Measurements from ENCODE around the gene TYROBP.
"Not testable (repeated sequence)": the region's sequence is repeated elsewhere in the genome, so short reads cannot be mapped to it uniquely, and the experiment has no call there.

Gene TYROBP

DNA sequence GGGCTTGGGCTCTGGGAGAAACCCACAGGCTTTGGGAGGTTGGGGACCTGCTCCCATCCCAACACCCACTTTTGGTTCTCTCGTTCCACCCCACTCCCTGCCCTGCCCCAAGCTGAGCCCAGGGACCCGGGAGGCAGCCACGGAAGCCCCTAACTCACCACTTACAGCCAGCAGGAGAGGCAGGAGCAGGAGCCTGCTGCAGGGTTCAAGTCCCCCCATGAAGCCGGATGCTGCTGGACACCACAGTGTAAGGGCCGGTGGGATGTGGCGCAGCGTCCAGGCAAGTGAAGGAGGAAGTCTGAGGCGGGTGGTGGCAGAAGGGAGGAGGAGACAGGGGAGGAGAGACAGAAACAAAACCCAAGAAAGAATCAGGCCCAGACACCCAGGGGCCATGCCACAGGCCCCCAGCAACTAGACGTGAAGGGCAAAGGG is at the start of gene TYROBP:
Gene TYROBP (minus strand): TSS at position 286 of the 432 bp plus-strand sequence. CDS start 67 bp downstream, at position 219.
- no peak for DNase-seq

DNA sequence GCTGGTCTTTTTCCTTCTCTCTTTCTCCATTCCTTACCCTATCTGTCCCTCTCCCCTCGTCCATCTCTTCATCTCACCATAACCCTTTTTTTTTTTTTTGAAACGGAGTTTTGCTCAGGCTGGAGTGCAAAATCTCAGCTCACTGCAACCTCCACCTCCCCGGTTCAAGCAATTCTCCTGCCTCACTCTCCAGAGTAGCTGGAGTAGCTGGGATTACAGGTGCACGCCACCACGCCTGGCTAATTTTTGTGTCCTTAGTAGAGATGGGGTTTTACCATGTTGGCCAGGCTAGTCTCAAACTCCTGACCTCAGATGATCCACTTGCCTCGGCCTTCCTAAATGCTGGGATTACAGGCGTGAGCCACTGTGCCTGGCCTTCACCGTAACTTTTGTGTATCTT is 49.3 kb upstream of the TYROBP start:
- DNase-seq: not testable (repeated sequence)

DNA sequence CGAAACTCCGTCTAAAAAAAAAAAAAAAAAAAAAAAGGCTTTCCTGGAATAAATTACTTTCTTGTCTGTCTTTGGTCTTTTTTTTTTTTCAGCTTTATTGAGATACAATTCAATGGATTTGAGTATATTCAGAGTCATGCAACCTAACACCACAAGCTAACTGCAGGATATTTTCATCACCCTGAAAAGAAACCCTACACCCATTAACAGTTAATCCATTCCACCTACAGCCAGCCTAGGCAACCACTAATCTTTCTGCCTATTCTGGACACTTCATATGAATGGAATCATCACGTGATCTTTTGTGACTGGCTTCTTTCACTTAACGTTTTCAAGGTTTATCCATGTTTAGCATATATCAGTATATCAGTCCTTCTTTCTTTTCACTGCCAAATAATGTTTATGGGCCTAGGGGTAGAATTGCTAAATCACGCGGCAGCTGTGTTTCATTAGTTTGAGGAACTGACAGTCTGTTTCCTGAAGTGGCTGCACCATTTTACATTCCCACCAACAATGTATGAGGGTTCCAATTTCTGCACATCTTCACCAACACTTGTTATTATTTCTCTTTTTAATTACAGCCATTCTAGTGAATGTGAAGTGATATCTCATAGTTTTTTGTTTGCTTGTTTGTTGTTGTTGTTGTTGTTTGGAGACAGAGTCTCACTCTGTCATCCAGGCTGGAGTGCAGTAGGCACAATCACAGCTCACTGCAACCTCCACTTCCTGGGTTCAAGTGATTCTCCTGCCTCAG is 48.0 kb upstream of the TYROBP start:
- DNase-seq: no peak

DNA sequence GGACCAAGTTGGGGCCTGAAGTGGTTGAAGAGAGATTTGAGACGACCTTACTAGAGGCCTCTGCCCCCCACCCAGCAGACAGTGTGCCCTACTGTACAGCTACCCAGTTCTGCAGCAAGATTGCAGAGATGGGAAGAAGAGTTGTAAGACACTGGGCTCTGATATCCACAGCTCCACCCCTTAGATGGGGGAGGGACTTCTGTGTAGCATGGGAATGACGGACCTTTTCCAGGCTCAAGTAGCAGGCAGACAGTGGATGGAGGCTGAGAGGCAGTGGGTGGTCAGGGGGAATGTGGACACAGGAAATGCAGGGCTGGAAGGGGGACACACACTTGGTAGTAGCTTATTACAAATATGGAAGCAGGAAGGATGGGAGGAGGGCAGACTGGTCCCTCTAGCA is 41.0 kb upstream of the TYROBP start:
- DNase-seq: no peak

DNA sequence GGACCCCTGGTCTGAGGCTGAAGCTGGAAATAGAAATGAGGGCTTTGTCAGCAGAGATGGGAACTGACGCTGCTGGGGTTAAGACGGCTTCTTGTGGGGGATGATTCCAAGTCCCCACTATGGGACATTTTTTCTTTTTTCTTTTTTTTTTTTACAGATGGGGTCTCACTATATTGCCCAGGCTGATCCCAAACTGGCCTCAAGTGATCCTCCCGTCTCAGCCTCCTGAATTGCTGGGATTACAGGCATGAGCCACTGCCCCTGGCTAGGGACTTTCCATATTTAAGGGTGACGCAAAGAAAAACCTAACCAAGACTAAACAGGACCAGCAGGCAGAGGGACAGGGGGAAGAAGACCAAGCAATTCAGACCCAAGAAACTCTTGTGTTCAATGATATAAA is 38.1 kb upstream of the TYROBP start:
- no peak for DNase-seq

DNA sequence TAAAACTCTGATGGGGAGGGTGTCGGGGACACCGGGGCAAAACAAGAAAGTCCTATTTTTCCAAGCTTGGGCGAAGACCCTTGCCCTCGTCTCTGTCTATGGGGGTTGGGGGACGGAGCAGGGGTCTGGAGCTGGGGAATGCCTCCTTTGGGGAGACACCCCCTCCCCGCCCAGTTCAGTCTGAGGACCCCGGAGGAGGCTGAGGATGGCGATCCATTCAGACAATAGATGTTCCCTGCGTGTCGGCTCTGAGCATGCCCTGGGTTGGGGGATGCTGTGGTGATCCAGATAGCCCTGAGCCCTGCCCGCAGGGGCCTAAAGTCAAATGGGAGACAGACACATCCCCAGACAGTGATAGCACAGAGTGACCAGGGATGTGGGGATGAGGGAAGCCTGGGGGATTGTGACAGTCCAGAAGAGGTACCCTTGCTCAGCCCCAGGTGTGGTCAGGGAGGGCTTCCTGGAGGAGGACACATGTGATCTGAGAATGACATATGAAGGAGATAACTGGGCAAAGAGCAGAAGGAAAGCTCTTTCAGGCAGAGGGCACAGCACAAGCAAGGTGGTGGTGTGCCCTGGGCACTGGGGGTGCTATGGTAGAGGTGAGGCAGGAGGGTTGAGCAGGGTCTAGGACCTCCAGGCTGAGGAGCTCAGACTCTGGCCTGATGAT is 37.2 kb upstream of the TYROBP start:
- DNase-seq: no peak

DNA sequence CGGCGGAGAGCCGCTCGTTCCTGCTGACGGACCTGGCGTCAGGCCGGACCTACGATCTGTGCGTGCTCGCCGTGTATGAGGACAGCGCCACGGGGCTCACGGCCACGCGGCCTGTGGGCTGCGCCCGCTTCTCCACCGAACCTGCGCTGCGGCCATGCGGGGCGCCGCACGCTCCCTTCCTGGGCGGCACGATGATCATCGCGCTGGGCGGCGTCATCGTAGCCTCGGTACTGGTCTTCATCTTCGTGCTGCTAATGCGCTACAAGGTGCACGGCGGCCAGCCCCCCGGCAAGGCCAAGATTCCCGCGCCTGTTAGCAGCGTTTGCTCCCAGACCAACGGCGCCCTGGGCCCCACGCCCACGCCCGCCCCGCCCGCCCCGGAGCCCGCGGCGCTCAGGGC is 36.5 kb upstream of the TYROBP start:
- DNase-seq: no peak

DNA sequence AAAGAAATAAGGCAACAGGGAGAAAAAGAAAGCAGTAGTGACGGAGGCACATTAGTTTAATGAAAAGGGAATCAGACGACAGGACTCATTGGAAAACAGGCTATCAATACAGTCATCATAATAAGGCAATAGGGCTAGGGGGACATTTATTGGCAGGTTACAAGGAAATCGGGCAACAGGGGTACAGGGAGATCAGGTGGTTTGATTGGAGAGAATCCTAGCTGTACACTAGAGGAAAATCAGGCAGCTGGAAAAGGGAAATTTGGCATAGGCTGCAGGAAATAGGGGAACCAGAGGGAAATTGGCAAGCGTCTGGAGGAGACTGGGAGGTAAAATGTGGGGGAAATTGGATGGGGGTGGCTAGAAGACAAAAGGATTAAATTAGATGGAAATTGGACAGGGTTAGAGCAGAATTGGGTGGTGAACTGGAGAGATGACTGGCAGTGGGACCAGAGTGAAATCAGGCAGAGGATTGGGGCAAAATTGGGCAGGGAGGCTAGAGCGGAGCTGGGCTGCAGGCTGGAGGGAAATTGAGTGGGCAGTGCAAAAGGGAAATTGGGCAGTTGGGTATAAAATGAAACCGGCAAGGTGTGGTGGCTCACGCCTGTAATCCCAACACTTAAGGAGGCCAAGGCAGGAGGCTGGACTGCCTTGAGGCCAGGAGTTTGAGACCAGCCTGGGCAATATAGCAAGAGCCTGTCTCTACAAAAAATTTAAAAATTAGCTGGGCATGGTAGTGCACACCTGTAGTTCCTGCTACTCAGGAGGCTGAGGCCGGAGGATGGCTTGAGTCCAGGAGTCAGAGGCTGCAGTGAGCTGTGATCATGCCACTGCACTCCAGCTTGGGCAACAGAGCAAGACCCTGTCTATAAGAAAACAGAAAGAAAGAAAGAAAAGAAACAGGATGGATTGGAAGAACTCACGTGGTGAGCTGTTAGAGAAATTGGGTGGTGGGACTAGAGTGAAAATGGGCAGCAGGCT is 35.5 kb upstream of the TYROBP start:
- DNase-seq: no peak

DNA sequence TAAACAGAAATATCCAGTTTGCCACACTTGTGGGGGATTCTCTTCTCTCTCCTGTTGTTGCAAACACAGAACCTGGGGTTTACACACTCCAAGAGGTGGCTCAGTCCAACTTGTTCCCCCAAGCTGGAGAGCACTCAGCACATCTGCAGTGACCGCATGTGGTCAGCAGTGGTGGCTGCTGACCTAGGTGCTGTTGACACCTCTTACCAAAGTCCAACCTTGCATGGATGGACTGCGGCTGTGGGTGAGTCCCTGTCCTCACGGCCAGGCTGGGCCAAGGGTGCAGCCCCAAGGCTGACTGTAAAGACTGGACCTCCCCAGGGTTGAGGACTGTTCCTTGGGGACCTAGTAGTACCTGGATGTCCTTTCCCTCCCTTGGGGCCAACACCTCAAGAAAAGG is 34.1 kb upstream of the TYROBP start:
- DNase-seq: no peak

DNA sequence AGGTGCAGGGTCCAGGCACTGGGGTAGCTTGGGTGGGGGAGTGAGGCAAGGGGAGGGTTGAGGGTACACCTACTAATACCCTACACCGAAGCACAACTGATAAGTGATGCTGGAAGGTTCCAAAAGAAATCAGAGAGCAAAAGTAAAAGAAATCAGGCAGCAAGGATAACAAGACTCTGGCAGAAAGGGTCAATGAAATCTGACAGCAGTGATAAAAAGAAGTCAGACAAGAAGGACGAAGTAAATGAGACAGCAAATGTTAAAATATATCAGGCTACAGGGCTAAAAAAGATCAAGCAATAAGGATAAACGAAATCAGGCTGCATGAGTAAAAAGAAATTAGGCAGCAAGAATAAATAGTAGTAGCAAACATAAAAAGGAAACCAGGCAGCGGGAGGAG is 32.7 kb upstream of the TYROBP start:
- DNase-seq: no peak

DNA sequence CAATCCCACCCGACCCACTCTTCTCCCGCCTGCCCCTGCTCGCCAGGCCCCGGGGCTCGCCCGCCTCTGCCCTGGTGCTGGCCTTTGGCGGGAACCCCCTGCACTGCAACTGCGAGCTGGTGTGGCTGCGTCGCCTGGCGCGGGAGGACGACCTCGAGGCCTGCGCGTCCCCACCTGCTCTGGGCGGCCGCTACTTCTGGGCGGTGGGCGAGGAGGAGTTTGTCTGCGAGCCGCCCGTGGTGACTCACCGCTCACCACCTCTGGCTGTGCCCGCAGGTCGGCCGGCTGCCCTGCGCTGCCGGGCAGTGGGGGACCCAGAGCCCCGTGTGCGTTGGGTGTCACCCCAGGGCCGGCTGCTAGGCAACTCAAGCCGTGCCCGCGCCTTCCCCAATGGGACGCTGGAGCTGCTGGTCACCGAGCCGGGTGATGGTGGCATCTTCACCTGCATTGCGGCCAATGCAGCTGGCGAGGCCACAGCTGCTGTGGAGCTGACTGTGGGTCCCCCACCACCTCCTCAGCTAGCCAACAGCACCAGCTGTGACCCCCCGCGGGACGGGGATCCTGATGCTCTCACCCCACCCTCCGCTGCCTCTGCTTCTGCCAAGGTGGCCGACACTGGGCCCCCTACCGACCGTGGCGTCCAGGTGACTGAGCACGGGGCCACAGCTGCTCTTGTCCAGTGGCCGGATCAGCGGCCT is 32.1 kb upstream of the TYROBP start:
- DNase-seq: no peak

DNA sequence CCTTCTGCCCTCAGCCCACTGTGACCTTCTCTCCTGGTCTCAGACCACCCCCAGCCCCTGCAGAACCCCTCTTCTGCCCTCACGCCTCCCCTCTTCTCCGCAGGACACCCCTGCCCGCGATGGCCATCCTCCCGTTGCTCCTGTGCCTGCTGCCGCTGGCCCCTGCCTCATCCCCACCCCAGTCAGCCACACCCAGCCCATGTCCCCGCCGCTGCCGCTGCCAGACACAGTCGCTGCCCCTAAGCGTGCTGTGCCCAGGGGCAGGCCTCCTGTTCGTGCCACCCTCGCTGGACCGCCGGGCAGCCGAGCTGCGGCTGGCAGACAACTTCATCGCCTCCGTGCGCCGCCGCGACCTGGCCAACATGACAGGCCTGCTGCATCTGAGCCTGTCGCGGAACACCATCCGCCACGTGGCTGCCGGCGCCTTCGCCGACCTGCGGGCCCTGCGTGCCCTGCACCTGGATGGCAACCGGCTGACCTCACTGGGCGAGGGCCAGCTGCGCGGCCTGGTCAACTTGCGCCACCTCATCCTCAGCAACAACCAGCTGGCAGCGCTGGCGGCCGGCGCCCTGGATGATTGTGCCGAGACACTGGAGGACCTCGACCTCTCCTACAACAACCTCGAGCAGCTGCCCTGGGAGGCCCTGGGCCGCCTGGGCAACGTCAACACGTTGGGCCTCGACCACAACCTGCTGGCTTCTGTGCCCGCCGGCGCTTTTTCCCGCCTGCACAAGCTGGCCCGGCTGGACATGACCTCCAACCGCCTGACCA is 31.4 kb upstream of the TYROBP start:
- DNase-seq: no peak

DNA sequence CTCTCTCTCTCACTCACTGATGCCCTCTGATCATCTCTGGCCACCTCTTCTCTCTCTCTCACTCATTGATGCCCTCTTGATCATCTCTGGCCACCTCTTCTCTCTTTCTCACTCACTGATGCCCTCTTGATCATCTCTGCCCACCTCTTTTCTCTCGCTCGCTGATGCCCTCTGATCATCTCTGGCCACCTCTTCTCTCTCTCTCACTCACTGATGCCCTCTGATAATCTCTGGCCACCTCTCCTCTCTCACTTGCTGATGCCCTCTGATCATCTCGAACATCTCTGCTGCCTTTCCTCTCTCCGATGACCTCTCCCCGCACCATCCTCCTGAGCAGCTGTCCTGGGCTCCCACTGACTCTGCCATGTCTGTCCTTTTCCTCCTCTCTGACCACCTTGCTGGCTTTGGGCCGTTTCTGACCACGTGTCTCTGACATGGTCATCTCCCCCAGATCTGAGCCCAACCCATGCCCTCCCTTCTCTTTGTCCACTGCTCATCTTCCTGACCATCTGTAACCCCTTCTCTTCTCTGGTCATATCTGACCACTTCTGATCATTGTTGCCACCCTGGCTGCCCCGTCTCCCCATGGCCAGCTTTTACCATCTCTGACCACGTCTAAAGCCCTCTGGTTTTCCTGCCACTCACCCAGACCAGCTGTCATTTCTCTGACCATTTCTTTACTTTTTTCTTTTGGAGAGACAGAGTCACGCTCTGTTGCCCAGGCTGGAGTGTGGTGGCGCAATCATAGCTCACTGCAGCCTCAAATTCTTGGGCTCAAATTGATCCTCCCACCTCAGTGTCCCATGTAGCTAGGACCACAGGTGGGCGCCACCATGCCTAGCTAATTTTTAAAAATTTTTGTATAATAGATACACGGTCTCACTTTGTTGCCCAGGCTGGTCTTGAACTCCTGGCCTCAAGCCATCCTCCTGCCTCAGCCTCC is 30.5 kb upstream of the TYROBP start:
- no peak for DNase-seq

DNA sequence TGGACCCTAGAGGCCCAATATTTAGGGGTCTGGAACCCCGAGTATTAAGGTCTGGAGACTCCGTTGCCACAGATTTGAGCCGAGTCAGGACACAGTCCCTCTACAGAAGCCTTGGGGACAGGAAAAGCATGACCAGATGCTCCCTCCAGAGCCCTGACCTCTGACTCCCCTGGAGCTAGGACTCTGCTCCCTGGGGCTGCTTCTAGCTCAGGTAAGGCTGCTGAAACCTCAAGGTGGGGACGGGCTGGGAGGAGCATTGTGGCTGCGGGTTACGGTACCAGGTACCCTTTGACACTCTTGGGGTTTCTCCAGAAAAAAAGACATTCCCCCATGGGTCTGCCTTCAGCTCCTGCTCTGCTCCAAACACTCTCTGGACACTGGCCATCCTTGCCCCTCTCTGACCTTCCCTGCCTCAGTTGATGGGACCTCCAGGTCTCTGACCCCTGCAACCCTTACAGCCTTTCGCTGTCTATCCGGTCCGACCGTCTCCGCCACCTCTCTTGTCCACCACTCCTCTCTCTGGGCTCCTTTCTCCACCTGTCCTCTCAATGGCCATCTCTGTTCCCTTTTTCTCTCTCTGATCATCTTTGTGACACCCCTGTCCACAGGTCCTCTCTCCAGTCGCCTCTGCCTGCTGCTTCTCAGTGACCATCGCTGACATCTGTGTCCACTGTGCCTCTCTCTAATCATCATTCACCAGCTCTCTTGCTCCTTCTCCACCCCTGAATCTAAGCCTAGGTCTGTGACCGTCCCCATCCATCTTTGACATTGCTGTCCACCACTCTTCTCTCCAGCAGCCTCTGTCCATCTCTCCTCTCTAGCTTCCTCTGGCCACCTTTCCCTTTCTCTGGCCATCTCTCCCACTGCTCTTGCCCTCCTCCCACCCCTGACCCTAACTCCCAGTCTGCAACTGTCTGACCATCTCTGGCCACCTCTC is 29.5 kb upstream of the TYROBP start:
- DNase-seq: no peak

DNA sequence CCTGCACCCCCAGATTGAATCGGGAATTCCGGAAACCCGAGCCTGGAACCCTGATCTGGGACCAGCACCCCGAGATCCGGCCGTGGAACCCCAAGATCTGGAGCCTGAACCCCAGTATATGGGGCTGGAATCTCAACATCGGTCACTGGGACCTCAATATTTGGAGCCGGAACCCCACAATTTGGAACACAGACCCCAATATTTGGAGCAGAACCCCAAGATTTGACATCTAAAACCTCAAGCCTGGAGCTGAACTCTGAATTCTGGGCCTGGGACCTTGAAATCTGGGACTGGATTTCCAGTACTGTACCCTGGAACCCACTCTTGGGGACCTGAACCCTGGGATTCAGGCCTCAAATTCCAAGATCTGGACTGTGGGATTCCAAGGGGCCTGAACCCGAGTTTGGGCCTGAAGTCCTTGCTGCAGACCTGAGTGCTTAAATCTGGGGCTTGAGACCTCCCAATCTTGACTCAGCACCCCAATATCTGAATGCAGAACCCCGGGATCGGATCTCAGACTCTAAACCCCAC is 28.7 kb upstream of the TYROBP start:
- no peak for DNase-seq

DNA sequence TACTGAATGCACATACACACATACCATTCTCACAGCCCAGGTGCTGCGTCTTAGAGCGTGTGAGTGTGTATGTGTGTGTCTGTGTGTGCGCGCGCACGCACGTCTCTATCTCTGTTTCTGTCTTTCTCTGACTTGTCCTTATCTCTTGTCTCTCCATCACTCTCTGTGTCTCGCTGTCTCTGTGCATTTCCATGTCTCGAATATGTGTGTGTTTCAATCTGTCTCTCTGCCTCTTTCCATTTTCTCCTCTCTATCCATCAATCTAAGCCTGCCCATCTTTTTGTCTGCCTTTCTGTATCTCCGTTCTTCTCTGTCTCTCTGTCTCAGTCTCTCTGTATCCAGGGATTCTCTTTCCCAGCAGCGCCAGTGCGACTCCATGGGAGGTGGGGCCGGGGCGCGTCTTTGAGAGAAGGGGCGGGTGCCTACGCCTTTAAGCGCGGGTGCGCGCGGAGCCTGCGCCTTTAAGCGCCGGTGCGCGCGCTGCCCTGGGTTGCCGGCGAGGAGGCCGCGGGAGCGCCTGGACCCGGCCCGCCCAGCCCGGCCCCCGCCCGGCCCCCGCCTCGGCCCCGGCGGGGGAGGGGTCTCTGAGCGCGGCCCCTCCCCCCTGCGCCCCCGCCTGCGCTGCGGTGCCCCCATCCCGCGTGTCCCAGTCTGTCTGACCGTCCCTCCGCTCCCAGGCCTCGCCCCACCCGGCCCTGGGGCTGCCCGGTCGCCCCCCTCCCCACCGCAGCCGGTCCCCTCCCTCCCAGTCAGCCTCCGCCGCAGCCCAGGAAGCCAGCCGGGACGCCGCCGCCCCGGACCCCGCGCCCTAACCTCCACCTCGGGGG is 28.0 kb upstream of the TYROBP start, which contains the start of gene LRFN3:
Gene LRFN3 (plus strand): TSS at position 464 of the 827 bp plus-strand sequence. CDS start 3,052 bp downstream, outside the sequence.
- peak; percentile 47 for DNase-seq

DNA sequence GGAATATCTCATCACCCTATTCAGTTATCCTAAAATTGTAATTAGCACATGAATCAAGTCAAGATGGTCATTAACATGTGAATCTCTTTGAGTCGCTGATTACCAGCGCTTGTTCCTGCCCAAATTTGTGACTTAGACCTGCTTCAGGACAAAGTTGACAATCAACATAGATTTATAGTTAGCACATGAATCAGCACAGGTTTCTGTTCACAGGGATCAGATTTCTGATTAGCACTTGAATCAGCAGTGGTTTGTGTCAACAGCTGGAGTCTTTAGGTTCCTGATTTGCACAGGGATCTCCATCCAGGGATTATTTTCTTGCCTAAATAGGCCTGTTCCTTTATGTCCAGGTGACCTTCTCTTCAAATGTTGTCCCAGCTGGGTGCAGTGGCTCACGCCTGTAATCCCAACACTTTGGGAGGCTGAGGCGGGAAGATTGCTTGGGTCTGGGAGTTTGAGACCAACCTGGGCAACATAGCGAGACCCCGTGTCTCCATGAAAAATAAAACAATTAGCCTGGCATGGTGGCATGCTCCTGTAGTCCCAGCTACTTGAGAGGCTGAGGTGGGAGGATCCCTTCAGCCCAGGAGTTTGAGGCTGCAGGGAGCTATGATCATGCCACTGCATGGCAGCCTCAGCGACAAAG is 24.3 kb upstream of the TYROBP start:
- DNase-seq: no peak

DNA sequence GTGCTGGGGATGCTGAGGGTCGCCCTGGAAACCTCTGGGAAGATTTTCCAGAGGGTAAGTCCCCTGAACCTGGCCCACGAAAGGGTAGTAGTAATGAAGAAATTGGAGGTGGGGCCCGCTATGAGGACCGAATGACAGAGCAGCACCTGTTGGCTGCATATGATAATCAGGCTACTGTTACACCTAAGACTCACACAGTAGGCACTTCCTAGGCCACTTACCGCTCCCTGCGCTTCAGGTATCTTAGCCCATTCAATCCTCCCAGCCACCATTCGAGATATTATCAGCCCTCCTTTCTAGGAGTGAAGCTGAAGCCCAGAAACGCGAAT is 23.7 kb upstream of the TYROBP start:
- DNase-seq: no peak

Data from activated CD4-positive, alpha-beta T cell treated with anti-CD3 and anti-CD28 coated beads for 1 hour (primary cell).